Measurements from ENCODE around the gene FKBP5. TPM values are rescaled to one million over a fixed set of nuclear protein-coding genes. Genes with fewer than 3 reads are reported as not detected.

Gene FKBP5
- total and polyA plus RNA-seq, 10 of the 15 experiments (the other 5 are each of a cell fraction or from before 2014, with no cell fraction given), result 29.0 to 123 (median 62.3) TPM

DNA sequence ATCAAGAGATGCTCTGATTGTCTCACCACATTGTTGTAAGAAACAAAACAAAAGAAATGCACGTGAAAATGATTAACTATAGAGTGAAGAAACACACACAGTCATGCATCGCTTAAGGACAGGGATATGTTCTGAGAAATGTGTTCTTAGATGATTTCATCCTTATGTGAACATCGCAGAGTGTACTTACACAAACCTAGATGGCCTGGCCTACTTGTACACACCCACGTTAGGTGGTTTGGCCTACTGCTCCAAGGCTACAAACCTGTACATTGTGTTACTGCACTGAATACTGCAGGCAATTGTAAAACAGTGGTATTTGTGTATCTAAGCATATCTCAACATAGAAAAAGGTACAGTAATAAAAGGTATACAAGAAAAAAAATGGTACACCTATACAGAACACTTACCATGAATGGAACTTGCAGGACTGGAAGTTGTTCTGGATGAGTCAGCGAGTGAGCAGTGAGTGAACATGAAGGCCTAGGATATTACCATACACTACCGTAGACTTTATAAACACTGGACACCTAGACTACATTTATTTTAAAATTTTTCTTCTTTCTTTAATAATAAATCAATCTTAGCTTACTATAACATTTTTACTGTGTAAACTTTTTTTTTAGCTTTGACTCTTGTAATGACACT is 48.6 kb downstream of the FKBP5 start (continued):
- TF ChIP-seq, protein P1, sequence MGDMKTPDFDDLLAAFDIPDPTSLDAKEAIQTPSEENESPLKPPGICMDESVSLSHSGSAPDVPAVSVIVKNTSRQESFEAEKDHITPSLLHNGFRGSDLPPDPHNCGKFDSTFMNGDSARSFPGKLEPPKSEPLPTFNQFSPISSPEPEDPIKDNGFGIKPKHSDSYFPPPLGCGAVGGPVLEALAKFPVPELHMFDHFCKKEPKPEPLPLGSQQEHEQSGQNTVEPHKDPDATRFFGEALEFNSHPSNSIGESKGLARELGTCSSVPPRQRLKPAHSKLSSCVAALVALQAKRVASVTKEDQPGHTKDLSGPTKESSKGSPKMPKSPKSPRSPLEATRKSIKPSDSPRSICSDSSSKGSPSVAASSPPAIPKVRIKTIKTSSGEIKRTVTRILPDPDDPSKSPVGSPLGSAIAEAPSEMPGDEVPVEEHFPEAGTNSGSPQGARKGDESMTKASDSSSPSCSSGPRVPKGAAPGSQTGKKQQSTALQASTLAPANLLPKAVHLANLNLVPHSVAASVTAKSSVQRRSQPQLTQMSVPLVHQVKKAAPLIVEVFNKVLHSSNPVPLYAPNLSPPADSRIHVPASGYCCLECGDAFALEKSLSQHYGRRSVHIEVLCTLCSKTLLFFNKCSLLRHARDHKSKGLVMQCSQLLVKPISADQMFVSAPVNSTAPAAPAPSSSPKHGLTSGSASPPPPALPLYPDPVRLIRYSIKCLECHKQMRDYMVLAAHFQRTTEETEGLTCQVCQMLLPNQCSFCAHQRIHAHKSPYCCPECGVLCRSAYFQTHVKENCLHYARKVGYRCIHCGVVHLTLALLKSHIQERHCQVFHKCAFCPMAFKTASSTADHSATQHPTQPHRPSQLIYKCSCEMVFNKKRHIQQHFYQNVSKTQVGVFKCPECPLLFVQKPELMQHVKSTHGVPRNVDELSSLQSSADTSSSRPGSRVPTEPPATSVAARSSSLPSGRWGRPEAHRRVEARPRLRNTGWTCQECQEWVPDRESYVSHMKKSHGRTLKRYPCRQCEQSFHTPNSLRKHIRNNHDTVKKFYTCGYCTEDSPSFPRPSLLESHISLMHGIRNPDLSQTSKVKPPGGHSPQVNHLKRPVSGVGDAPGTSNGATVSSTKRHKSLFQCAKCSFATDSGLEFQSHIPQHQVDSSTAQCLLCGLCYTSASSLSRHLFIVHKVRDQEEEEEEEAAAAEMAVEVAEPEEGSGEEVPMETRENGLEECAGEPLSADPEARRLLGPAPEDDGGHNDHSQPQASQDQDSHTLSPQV (IDR thresholded peaks at IDR 0.05), result no peak
- no peak for TF ChIP-seq STAT3 (IDR thresholded peaks at IDR 0.05; ENCODE audit: low read depth, low read length)

DNA sequence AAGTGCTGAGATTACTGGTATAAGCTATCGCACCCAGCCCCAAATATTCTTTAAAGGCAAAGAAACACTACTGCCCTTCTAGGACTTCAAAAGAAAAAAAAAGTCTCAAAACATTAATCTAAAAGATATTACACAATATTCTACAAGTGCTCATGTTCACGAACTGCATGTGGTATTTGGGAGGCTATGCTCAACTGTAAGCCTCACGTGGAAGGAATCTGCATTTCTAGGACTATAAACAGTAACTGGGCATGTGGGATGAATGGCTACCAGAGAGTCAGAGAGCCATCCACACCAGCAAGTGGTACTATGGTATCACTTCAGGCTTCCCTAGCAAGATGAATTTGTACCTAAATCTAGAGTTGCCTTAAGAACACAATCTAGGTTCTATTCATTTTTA is 50.0 kb downstream of the FKBP5 start:
- 97% methylated on average over 3 of the region's 3 CpGs for WGBS (ENCODE audit: insufficient coverage, insufficient replicate concordance, low lambda C conversion rate, missing lambda C conversion rate)
- BruUV-seq (replicated peaks), result no TSS peak
- Histone ChIP-seq H3K4me2 (ENCODE audit: control insufficient read depth, insufficient read depth) (no peak overlapping the region), H3K27ac (ENCODE audit: control insufficient read depth, insufficient read depth) (no peak overlapping the region), H2AFZ (ENCODE audit: control insufficient read depth, low read depth, low read length) (no peak overlapping the region), H3K79me2 (ENCODE audit: control insufficient read depth, insufficient read depth, low read length) (peaks cover 1% of the 10 kb centered on the region; the same call in 1 of the 2 replicates), H3K9ac (ENCODE audit: control insufficient read depth, insufficient read depth, low read length) (no peak overlapping the region), H3K27me3 (replicated peaks in 1 of 2; ENCODE audit: control insufficient read depth in 2 of 2, insufficient read depth in 2 of 2, low read length in 1 of 2) (no peaks in the 10 kb centered on the region), H3K4me1 (ENCODE audit: control insufficient read depth, insufficient read depth, low read length) (no peaks in the 10 kb centered on the region), H3K4me3 (no peak overlapping the region), H3K36me3 (ENCODE audit: control insufficient read depth in 2 of 2, insufficient read depth in 2 of 2, low read length in 1 of 2) (peaks cover 6 to 11% of the 10 kb centered on the region in 2 experiments), H4K20me1 (ENCODE audit: control insufficient read depth, insufficient read depth) (no peaks in the 10 kb centered on the region), H3K9me3 (replicated peaks; ENCODE audit: control insufficient read depth, insufficient read depth, low read length) (no peaks in the 10 kb centered on the region)
- DNase-seq (ENCODE audit: low read depth, low spot score) (no peak), ATAC-seq (no peak), FAIRE-seq (no peak)
- SMC1A ChIA-PET (ENCODE audit: uncharacterized antibody, unreplicated experiment), result interaction anchor here (1.1 to 2.5 kb wide), 8 partner anchors 8 to 97 kb away, joined by 3 to 13 read pairs (median 3); partner anchors contain the start of gene ARMC12
- CTCF ChIA-PET, result interaction anchor here (0.8 to 1.5 kb wide), 4 partner anchors 39 to 99 kb away, joined by 3 to 4 read pairs (median 4); no protein-coding TSS in a partner anchor
- RAD21 ChIA-PET (ENCODE audit: unreplicated experiment), result interaction anchor here (0.5 kb wide), 1 partner anchor 1515 kb away, joined by 3 read pairs; no protein-coding TSS in a partner anchor
- POLR2A ChIA-PET, result no interaction called here
- in situ Hi-C loops (cut with MboI) (no loop called here), intact Hi-C loops (cut with micrococcal nuclease; ENCODE audit: unreplicated experiment) (no loop called here)
- TF ChIP-seq ESRRA (IDR thresholded peaks at IDR 0.05; ENCODE audit: low read length) (no peak), TBL1XR1 (IDR thresholded peaks at IDR 0.05; ENCODE audit: low read depth, low read length) (no peak), KLF5 (IDR thresholded peaks at IDR 0.05; ENCODE audit: partially characterized antibody) (no peak), SMC3 (IDR thresholded peaks at IDR 0.05; ENCODE audit: borderline replicate concordance, low read length) (no peak), GATAD2B (conservative IDR thresholded peaks at IDR 0.05; ENCODE audit: low read depth) (no peak), ZNF622 (IDR thresholded peaks at IDR 0.05) (no peak), SUPT20H (IDR thresholded peaks at IDR 0.05; ENCODE audit: borderline replicate concordance, control insufficient read depth, low read depth, low read length) (no peak)
- TF ChIP-seq, protein P2, sequence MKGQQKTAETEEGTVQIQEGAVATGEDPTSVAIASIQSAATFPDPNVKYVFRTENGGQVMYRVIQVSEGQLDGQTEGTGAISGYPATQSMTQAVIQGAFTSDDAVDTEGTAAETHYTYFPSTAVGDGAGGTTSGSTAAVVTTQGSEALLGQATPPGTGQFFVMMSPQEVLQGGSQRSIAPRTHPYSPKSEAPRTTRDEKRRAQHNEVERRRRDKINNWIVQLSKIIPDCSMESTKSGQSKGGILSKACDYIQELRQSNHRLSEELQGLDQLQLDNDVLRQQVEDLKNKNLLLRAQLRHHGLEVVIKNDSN (IDR thresholded peaks at IDR 0.05; ENCODE audit: borderline replicate concordance, extremely low read length, insufficient read depth, low read depth, low read length), result no peak
- TF ChIP-seq, protein P3, sequence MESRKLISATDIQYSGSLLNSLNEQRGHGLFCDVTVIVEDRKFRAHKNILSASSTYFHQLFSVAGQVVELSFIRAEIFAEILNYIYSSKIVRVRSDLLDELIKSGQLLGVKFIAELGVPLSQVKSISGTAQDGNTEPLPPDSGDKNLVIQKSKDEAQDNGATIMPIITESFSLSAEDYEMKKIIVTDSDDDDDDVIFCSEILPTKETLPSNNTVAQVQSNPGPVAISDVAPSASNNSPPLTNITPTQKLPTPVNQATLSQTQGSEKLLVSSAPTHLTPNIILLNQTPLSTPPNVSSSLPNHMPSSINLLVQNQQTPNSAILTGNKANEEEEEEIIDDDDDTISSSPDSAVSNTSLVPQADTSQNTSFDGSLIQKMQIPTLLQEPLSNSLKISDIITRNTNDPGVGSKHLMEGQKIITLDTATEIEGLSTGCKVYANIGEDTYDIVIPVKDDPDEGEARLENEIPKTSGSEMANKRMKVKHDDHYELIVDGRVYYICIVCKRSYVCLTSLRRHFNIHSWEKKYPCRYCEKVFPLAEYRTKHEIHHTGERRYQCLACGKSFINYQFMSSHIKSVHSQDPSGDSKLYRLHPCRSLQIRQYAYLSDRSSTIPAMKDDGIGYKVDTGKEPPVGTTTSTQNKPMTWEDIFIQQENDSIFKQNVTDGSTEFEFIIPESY (IDR thresholded peaks at IDR 0.05), result no peak
- TF ChIP-seq, protein P4, sequence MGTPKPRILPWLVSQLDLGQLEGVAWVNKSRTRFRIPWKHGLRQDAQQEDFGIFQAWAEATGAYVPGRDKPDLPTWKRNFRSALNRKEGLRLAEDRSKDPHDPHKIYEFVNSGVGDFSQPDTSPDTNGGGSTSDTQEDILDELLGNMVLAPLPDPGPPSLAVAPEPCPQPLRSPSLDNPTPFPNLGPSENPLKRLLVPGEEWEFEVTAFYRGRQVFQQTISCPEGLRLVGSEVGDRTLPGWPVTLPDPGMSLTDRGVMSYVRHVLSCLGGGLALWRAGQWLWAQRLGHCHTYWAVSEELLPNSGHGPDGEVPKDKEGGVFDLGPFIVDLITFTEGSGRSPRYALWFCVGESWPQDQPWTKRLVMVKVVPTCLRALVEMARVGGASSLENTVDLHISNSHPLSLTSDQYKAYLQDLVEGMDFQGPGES (IDR thresholded peaks at IDR 0.05), result no peak

All from GM12878 (cell line).